Activated CD4-positive, CD25-positive, alpha-beta regulatory T cell treated with anti-CD3 and anti-CD28 coated beads, Interleukin-2, amount 50 U/mL, for 24 hours (primary cell): ENCODE results near the gene RAB31.

ENCODE experiments used
- ATAC-seq, 2 donors: fragments of 150-1000 bp; cut with Tn5 transposase; one replicate each; pipeline ENCODE4 v1.10.0; 2021; ENCODE audit warnings: mild to moderate bottlenecking in 1 of 2, moderate library complexity in 1 of 2

Gene RAB31

DNA sequence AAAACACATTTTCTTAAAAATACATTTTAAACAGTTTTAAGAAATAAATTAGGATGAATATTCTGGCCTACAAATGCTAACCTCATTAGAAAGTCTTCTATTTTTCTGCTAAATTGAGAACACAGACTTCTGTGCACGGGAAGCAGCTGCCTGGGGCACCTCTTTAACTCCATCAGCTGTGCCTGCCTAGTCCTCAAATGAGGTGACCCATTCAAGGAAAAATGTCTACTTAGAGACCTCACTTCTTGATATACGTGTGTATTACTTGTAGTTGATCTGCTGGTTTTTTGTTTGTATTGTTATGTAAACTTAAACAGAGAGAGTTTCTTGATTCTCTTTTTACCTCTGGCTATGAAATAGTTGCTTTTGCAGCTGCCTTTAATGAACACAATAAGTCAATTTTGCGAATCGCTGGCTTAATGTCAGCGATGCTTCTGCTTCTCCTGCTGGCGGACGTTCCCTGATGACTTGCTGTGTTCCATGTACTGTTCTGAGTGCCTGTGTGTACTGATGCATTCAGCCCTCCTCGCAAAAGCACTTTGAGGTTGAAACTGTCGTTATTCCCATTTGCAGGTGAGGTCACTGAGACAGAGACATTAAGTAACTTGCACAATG lies 88.9 kb downstream of the RAB31 start:
- ATAC-seq, result no peak

DNA sequence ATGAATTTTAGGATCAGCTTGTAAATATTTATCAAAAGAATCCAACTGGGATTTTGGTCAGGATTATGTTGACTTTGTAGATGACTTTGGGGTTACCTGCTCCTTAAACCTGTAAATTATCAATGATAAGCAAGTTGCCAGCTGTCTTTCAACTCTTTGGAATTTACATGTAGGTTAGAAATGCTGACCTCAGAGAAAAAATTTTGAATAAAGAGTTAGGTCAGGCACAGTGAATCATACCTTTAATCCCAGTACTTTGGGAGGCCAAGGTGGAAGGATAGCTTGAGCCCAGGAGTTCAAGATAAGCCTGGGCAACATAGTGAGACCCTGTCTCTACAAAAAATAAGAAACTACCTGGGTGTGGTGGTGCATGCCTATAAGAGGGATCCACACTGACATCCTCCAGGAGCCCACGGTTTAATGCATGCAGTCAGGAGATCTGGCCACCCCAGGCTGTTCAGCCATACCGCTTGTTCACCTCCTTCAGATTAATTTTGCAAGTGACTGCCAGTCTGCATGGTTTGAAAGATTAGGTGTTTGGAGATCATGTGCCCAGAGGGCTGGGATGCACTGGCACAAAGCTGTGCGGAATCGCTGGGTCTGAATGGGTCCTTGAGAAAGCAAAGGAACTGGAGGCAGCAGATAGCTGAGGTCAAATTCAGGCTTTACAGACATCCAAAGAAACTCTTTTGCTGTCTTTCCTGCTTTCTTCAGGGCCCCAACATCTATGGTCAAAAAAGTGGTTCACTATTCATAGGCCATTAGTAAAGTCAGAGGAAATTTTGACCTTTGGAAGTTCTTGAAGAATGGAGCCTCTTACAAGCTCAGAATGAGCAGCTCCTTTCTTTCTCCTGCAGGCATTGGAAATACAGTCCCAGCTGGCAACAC lies 94.3 kb downstream of the RAB31 start:
- ATAC-seq, result no peak

GRCh38 chr18:9803063-9803697 lies 95.1 kb downstream of the RAB31 start:
- ATAC-seq, result no peak

DNA sequence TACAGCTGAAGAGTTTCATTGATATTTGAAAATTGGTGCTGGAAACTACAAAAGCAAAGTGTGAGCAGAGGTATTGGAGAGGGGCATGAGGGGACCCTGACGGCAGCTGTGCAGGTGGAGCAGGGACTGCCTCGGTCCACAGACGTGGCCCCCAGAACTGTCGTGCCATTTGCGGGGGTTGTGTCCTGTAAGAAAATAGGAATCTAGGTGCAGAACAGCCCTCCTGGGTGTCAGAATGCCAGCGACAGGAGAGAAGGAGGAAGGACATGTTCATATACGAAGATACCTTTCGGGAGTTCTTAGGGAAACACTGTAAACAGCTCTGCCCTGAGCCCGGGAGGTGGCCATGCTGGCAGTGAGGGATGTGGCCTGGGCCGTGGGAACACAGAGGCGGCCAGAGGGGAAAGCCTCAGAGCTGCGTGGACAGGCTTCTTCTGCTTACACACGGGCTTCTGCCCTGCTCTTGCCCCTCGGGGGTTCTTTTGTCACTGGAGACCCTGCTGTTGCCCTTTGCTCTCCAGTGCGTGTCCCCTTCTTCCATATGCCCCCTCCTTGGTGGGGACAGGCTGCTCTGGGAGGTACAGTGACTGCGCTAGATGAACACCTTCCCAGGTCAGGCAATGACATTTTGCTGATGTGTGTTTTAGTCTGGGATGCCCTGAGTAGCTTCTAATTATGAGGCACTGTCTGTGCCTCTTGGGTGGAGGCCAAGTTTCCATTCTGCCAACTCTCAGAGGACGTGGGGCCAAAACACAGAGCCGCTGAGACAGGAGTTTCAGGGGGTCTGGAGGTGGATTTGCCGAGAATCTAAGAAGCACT lies 95.8 kb downstream of the RAB31 start:
- no peak for ATAC-seq

GRCh38 chr18:9804517-9805104 lies 96.5 kb downstream of the RAB31 start:
- no peak for ATAC-seq

DNA sequence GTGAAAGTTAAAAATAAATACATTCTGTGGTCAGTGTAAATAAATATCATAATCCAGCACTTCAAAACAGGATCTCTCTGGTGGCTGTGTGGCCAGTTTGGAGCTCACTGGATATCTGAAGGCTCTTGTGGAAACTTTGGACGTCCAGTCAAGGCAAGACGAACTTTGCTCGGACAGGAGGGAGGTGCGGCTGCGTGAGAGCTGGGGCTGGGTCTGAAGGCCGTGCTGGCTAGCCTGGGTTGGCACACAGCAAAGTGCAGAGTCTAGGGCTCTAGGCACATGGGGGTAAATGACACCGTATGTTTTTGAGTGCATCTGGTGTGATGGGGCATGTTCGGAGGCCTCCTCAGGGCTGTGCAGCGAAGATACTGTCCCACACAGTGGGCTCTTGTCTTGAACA lies 98.8 kb downstream of the RAB31 start:
- no peak for ATAC-seq

DNA sequence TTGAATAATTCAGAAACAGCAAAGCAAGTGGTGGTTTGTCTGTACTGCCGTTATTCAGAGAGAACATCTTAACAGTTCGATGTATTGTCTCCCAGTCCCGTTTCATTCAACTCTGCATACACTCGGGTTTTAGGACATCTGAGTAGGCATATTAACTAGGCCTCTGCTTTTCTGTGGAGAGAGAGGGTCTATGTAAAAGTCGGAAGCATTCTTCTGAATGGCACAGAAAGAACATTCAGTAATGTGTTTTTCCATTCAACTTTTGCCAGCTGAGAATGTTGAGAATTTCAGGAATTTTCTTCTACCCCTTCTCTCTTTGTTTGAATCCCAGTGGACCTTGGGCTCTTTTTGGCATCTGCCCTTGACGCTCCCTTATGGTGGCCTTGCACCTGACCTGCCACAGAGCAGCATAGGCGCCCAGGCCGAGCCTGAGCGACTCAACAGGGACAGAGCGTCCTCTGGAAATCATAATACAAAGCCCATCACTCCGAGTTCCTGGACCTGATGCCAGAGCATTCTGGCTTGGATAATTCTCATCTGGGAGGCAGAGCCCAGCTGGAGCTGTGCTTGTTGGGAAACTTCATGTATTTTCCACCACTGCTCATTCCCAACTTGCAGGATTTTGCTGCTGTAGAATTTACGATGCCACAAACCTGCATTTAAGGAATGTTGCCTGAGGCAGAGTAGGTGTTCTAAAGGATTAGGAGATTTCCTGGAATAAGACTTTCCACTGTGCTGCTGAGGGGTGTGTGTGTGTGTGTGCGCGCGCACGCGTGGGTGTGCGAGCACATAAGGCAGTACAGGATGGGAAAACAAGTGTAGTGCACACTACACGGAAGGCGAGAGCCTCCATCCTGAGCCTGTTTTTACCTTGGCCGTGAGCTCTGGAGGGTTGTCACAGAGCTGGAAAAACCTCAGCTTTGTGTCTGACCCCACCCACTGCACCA lies 100.5 kb downstream of the RAB31 start:
- ATAC-seq, result no peak

DNA sequence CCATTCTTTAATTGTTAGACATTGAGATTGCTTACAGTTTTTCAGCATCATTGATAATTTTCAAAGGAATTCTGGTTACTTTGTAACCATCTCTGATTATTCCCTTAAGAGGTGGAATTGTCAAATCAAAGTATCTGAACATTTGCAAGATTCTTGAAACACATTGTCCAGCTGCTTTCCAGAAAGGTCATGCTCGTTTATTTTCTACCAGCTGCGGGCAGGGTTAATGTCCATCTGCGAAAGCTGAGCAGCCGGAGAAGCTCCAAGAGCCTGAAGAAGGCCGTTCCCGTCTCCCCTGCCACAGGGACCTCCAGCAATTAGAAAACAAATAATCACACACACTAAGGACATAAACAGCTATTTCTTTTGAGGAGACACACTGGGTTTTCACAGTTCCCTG lies 101.6 kb downstream of the RAB31 start:
- ATAC-seq, result no peak

DNA sequence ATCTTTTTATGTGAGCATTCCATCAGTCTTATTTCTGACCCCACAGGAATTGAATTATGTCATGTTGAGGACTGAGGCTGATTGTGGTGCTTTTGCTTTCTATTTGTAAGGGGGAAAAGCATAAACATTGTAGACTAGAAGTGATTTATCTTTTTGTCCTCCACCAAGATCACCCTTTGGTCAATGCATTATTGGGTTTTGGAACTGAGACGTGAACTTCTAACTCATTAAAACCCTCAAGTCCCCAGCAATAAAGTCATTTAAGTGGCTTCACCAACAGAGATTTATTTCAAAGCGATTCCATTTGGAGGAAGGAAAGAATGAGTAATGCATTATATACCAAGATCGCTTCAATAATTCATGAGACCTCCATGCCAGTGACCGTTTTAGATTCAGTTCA lies 102.2 kb downstream of the RAB31 start:
- ATAC-seq, result no peak

GRCh38 chr18:9810994-9811705 lies 103.0 kb downstream of the RAB31 start:
- ATAC-seq, result no peak

GRCh38 chr18:9811978-9812377 lies 103.9 kb downstream of the RAB31 start:
- ATAC-seq, result no peak

- no peak for ATAC-seq
Observed at GRCh38 chr18:9814431-9814830, 106.3 kb downstream of the RAB31 start.

GRCh38 chr18:9817286-9817685 lies 109.2 kb downstream of the RAB31 start:
- no peak for ATAC-seq

DNA sequence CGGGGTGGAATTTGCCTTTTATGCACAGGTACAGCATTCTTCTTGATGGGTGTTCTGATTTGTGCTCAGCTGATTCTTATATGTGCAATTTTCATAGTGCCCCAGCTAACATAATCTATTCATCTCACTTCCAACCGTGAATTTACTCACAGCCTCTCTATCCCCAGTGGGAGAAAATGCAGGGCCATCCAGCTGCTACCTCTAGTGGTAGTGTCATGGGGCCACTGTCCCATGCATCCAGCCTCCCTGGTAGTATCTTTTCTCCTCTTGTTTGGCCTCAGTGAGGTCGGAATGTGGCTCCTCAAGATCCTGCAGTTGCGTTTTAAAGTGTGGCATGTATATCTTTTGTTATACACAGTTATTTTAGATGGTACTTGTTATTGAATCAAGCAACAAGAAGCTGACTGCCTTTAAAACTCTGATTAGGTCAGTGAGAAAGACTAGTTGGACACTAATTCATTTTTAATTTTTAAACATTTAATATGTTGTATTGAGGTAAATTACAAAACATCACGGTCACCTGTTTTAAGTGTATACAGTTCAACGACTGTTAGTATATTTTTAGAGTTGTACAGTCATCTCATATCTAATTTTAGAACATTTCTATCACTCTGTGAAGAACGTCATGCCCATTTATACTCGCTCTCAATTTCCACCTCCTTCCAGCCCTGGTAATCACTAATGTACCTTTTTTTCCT lies 109.8 kb downstream of the RAB31 start:
- no peak for ATAC-seq

GRCh38 chr18:9818423-9818734 lies 110.3 kb downstream of the RAB31 start:
- no peak for ATAC-seq

DNA sequence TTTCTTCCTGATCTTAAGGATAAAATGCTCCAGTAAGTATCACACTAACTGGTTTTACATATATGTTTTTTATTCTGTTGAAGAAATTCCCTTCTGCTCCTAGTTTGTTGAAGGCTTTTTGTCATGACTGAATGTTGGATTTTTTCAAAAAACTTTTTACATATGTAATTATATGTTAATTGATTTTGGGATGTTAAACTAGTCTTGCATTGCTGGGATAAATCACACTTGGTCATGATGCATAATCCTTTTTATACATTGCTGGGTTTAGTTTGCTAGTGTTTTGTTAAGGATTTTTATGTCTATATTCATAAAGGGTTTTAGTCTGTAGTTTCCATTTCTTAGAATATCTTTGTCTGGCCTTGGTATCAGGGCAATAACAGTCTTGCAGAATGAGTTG lies 112.0 kb downstream of the RAB31 start:
- ATAC-seq, result no peak

DNA sequence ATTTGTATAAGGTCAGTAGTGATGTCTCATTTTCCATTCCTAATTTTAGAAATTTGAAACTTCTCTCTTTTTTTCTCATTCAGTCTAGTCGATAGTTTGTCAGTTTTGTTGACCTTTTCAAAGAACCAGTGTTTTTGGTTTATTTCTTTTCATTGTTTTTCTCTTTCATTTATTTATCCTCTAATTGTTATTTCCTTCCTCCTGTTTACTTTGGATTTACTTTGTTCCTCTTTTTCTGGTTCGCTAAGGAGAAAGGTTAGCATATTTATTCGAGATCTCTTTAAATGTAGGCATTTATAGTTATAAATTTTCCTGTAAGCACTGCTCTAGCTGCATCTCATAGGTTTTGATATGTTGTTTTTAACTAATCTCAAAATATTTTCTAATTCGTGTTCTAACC lies 112.6 kb downstream of the RAB31 start:
- no peak for ATAC-seq

DNA sequence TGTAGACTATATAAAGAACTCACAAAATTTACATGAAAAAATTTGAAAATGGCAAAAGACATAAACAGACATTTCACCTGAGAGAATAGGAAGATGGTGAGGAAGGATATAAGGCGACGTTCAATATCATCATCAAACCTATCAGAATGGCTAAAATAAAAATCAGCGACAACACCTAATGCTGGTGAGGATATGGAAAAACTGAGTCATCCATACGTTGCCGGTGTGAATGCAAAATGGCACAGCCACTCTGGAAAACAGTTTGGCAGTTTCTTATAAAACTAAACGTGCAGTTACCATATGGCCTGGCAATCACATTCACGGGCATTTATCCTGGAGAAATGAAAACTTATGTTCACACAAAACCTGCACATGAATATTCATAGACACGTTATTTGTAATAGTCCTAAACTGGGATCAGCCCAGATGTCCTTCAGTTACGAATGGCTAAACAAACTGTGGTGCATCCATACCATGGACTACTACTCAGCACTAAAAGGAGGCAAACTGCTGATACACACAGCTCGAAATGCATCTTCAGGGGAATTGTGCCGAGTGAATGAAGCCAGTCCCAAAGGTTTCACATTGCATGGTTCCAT lies 114.6 kb downstream of the RAB31 start:
- no peak for ATAC-seq

DNA sequence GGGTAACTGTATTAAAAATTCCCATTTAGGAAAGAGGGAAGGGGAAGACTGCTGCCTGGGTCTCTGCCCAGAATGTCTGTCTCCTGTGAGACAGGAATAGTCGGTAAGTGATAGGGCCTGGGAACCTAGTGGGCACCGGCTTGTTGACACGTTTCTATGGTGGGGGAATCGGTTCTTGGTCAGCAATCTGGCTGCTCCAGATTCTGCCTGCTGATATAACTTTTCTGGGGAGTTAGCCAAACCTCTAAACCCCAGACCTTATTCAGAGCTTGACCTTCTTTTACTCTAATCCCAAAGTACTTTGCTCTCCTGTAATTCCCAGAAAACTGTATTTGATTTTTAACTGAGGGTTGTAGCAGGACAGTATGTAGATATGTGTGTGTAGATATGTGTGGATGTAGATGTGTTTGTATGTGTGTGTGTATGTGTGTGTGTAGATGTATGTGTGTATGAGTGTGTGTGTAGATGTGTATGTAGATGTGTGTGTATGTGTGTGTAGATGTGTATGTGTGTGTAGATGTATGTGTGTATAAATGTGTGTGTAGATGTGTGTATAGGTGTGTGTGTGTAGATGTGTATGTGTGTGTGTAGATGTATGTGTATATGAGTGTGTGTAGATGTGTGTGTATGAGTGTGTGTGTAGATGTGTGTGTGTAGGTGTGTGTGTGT lies 115.8 kb downstream of the RAB31 start:
- no peak for ATAC-seq
